GM18505 (cell line): ENCODE data around the gene SF3A2.

Experiments
- ATAC-seq: cut with Tn5 transposase; IDR thresholded peaks from one replicate; pipeline ENCODE4 v1.9.1; 2021; ENCODE audit not compliant: unreplicated experiment
- POLR2A ChIP-seq: IDR thresholded peaks from 4 replicates; pipeline ENCODE4 v1.6.1; 2011; ENCODE audit warnings: borderline replicate concordance; ENCODE audit not compliant: insufficient read depth, insufficient read length; ENCODE audit errors: extremely low read depth

SF3A2 gene

GRCh38 chr19:2212861-2213711 is 23.5 kb upstream of the SF3A2 start:
- no peak for ATAC-seq
- peak; percentile 11 for TF ChIP-seq POLR2A

DNA sequence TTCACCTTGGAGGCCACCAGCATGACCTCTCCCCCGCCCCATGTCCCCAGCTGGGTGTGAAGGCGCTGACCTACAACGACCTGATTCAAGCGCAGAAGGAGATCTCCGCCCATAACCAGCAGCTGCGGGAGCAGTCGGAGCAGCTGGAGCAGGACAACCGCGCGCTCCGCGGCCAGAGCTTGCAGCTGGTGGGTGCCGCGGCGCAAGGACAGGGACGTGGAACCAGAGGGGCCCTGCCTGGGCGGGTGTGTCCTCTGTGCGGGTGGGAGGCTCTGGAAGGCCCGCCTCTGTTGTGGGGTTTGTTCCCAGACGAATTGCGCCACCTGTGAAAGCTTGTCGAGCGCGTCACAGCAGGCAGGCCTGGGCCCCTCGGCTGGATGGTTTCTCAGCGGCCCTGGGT is 22.8 kb upstream of the SF3A2 start:
- ATAC-seq: no peak
- TF ChIP-seq POLR2A: no peak

DNA sequence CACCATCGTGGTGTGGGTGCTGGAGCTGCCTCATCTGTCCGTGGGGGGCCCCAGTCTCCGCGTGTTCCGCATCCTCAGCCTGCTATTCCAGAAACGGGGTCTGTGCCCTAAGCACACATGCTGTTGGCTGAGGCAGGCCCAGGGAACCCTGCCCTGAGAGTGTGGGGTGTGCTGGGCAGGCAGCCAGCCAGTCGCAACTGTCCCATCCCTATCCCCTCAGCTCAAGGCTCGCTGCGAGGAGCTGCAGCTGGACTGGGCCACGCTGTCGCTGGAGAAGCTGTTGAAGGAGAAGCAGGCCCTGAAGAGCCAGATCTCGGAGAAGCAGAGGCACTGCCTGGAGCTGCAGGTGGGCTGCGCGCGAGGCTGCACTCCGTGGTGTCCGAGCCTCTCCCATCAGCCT is 22.4 kb upstream of the SF3A2 start:
- no peak for TF ChIP-seq POLR2A
- no peak for ATAC-seq

DNA sequence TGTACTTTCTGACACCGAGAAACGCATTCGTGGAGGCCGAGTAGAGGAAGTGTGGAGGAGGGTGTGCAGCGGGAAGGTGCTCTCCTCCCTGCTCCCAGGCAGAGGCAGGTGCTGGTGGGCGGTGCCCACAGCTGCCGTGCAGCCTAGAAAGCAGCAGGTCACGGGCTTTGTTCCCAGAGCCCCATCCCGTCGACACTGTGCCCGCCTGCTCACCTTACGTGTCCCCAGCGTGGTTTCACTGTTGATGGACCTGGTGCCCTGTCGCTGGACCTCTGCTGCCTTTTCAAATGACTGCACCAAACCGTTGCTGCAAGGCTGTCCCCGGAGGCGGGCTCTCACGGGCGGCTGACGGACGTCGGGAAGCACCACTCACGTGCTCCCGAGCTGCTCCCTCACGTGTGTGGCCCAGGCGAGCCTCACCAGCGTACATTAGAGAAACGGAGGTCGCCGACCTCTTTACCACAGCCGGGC is 21.3 kb upstream of the SF3A2 start:
- ATAC-seq: no peak
- TF ChIP-seq POLR2A: no peak

GRCh38 chr19:2216361-2217225 is 20.0 kb upstream of the SF3A2 start:
- TF ChIP-seq POLR2A: no peak
- no peak for ATAC-seq

GRCh38 chr19:2217591-2217990 is 19.0 kb upstream of the SF3A2 start:
- no peak for ATAC-seq
- TF ChIP-seq POLR2A: no peak

DNA sequence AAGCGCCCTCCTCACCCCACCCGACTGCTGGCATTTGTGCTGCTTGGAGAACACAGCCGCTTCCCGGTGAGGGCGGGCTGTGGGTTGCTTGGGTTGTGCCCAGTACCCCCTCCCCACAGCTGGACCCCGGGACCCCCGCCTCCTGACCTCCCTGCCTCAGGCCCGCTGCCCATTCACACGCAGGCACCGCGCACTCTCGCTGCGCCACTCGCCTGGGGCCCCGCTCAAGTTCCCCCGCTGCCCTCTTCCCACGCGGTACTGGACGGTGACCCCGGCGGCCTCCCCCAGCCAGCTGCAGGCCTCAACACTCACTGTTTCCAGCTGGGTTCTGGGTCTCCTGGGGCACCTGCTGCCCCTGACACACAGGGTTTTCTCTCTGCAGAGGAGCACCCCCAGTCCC is 16.9 kb upstream of the SF3A2 start:
- TF ChIP-seq POLR2A: no peak
- no peak for ATAC-seq

- no peak for TF ChIP-seq POLR2A
- no peak for ATAC-seq
Observed at GRCh38 chr19:2221250-2221831, 15.3 kb upstream of the SF3A2 start.

GRCh38 chr19:2221918-2222317 is 14.7 kb upstream of the SF3A2 start:
- ATAC-seq: no peak
- no peak for TF ChIP-seq POLR2A

- no peak for ATAC-seq
- TF ChIP-seq POLR2A: no peak
Observed at GRCh38 chr19:2223391-2223790, 13.2 kb upstream of the SF3A2 start.

- ATAC-seq: no peak
- no peak for TF ChIP-seq POLR2A
Observed at GRCh38 chr19:2223959-2224358, 12.7 kb upstream of the SF3A2 start.

- ATAC-seq: no peak
- no peak for TF ChIP-seq POLR2A
Observed at GRCh38 chr19:2224754-2225349, 11.8 kb upstream of the SF3A2 start.
